PC-3 (cell line): ENCODE data around the gene EDNRA. TPM values are rescaled to one million over a fixed set of nuclear protein-coding genes. Genes with fewer than 3 reads are reported as not detected.

Experiments used
- ATAC-seq: fragments of 200-7000 bp; cut with Tn5 transposase; 2 replicates; pipeline ENCODE4 v1.9.1; 2020; ENCODE audit warnings: mild to moderate bottlenecking, moderate library complexity
- BruUV-seq: library from RNA; stranded (reverse); fragments of 400-500 nt; replicated peaks from 2 replicates; lab custom pipeline; 2021; lab: Mats Ljungman, UMichigan
- CTCF ChIA-PET: fragments of 300-600 bp; sonication (Branson Sonifier 250); formaldehyde crosslinking; loops from one replicate; lab custom pipeline; 2022; ENCODE audit warnings: antibody characterized with exemption; lab: Charles Lee
- POLR2A ChIA-PET: fragments of 300-600 bp; sonication (Branson Sonifier 250); formaldehyde crosslinking; loops from one replicate; lab custom pipeline; 2022; ENCODE audit warnings: antibody characterized with exemption; ENCODE audit not compliant: unreplicated experiment; lab: Charles Lee
- DNase-seq: peaks from one replicate; pipeline ENCODE4 v3.0.0-alpha.2; 2015
- H2AFZ ChIP-seq: fragments of 300-600 bp; sonication (generic); 2 replicates; pipeline ENCODE4 v1.6.0; 2016; ENCODE audit warnings: antibody characterized with exemption, low read length
- H3F3A ChIP-seq: fragments of 300-600 bp; sonication (generic); one replicate; pipeline ENCODE4 v1.6.0; 2017; ENCODE audit warnings: antibody characterized with exemption, low read length, control low read depth, mild to moderate bottlenecking; ENCODE audit not compliant: unreplicated experiment
- H3K27ac ChIP-seq: fragments of 300-600 bp; sonication (generic); 2 replicates; pipeline ENCODE4 v1.5.1; 2016; ENCODE audit warnings: mild to moderate bottlenecking, low read length
- H3K27me3 ChIP-seq: fragments of 300-600 bp; sonication (generic); 2 replicates; pipeline ENCODE4 v1.6.1; 2016; ENCODE audit warnings: low read length, mixed read lengths
- H3K36me3 ChIP-seq: fragments of 300-600 bp; sonication (generic); 2 replicates; pipeline ENCODE4 v1.6.1; 2016; ENCODE audit warnings: low read depth, mixed run types, low read length, mixed read lengths
- H3K4me1 ChIP-seq: fragments of 300-600 bp; sonication (generic); 2 replicates; pipeline ENCODE4 v1.5.1; 2016; ENCODE audit warnings: low read length; ENCODE audit not compliant: insufficient read depth
- H3K4me2 ChIP-seq: fragments of 300-600 bp; sonication (generic); 2 replicates; pipeline ENCODE4 v1.6.0; 2016; ENCODE audit warnings: low read length
- H3K4me3 ChIP-seq: fragments of 300-600 bp; sonication (generic); 2 replicates; pipeline ENCODE4 v1.5.1; 2016; ENCODE audit warnings: mild to moderate bottlenecking, low read length, mixed read lengths
- H3K79me2 ChIP-seq: fragments of 300-600 bp; sonication (generic); 2 replicates; pipeline ENCODE4 v1.6.1; 2017; ENCODE audit warnings: low read length, mixed read lengths
- H3K9ac ChIP-seq: fragments of 300-600 bp; sonication (generic); 2 replicates; pipeline ENCODE4 v1.6.0; 2016; ENCODE audit warnings: mild to moderate bottlenecking, low read length
- H3K9me2 ChIP-seq: fragments of 300-600 bp; sonication (generic); replicated peaks from 2 replicates; pipeline ENCODE4 v1.6.1; 2016; ENCODE audit warnings: mixed run types, low read length, mixed read lengths
- H3K9me3 ChIP-seq: fragments of 300-600 bp; sonication (generic); 2 replicates; pipeline ENCODE4 v1.6.1; 2016; ENCODE audit warnings: low read length, mixed read lengths
- H4K20me1 ChIP-seq: fragments of 300-600 bp; sonication (generic); 2 replicates; pipeline ENCODE4 v1.6.1; 2016; ENCODE audit warnings: low read length, mixed read lengths
- EZH2 ChIP-seq: fragments of 300-600 bp; sonication (generic); IDR thresholded peaks from one replicate; pipeline ENCODE4 v1.6.1; 2017; ENCODE audit warnings: antibody characterized with exemption, mild to moderate bottlenecking, low read length; ENCODE audit not compliant: unreplicated experiment
- EZH2phosphoT487 ChIP-seq: fragments of 300-600 bp; sonication (generic); IDR thresholded peaks from 2 replicates; pipeline ENCODE4 v1.6.1; 2018; ENCODE audit warnings: mild to moderate bottlenecking, antibody characterized with exemption, low read length, borderline replicate concordance
- intact Hi-C: fragments of 100-400 bp; cut with micrococcal nuclease; formaldehyde crosslinking; loops from 2 replicates; pipeline ENCODE4 v1.9.0; 2023
- total RNA-seq: library from RNA; depleted of rRNA; stranded (reverse); fragments of >200 nt; gene quantifications from 2 replicates; pipeline ENCODE4 v1.2.3, GENCODE V29; 2014
- TF ChIP-seq, protein P1 (sequence below): fragments of 300-600 bp; sonication (generic); conservative IDR thresholded peaks from 2 replicates; pipeline ENCODE4 v1.5.1; 2017; ENCODE audit warnings: antibody characterized with exemption, low read depth, mild to moderate bottlenecking, low read length

EDNRA gene
- total RNA-seq, 1 experiment from 2014 or later: 2.4 TPM

GRCh38 chr4:147533331-147533730 is 52.4 kb downstream of the EDNRA start:
- Histone ChIP-seq H3F3A (no peaks in the 10 kb centered on the region), H3K27ac (no peak overlapping the region), H3K9me2 (no peaks in the 10 kb centered on the region), H3K27me3 (no peaks in the 10 kb centered on the region), H3K36me3 (no peaks in the 10 kb centered on the region), H2AFZ (no peak overlapping the region), H3K4me1 (no peaks in the 10 kb centered on the region), H3K9me3 (no peaks in the 10 kb centered on the region), H3K79me2 (no peaks in the 10 kb centered on the region), H3K9ac (no peak overlapping the region), H3K4me3 (no peak overlapping the region), H4K20me1 (no peaks in the 10 kb centered on the region), H3K4me2 (no peak overlapping the region)
- POLR2A ChIA-PET: no interaction called here
- BruUV-seq: no TSS peak
- intact Hi-C loops: no loop called here
- TF ChIP-seq, protein P1, sequence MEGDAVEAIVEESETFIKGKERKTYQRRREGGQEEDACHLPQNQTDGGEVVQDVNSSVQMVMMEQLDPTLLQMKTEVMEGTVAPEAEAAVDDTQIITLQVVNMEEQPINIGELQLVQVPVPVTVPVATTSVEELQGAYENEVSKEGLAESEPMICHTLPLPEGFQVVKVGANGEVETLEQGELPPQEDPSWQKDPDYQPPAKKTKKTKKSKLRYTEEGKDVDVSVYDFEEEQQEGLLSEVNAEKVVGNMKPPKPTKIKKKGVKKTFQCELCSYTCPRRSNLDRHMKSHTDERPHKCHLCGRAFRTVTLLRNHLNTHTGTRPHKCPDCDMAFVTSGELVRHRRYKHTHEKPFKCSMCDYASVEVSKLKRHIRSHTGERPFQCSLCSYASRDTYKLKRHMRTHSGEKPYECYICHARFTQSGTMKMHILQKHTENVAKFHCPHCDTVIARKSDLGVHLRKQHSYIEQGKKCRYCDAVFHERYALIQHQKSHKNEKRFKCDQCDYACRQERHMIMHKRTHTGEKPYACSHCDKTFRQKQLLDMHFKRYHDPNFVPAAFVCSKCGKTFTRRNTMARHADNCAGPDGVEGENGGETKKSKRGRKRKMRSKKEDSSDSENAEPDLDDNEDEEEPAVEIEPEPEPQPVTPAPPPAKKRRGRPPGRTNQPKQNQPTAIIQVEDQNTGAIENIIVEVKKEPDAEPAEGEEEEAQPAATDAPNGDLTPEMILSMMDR: no peak
- TF ChIP-seq EZH2 (no peak), EZH2phosphoT487 (no peak)
- DNase-seq: no peak
- ATAC-seq: no peak
- CTCF ChIA-PET: no interaction called here

GRCh38 chr4:147535124-147535523 is 54.2 kb downstream of the EDNRA start:
- no peaks in the 10 kb centered on the region for H3K9me2 ChIP-seq
- no peak overlapping the region for H3K9ac ChIP-seq
- ATAC-seq (no peak), DNase-seq (no peak)
- intact Hi-C loops: no loop called here
- no peaks in the 10 kb centered on the region for H3F3A ChIP-seq
- TF ChIP-seq EZH2 (no peak), EZH2phosphoT487 (no peak)
- TF ChIP-seq, protein P1: no peak
- H4K20me1 ChIP-seq: no peaks in the 10 kb centered on the region
- no peak overlapping the region for H3K4me2 ChIP-seq
- H3K36me3 ChIP-seq: no peaks in the 10 kb centered on the region
- POLR2A ChIA-PET: no interaction called here
- H3K79me2 ChIP-seq: no peaks in the 10 kb centered on the region
- no peaks in the 10 kb centered on the region for H3K4me1 ChIP-seq
- no peak overlapping the region for H2AFZ ChIP-seq
- no peaks in the 10 kb centered on the region for H3K9me3 ChIP-seq
- CTCF ChIA-PET: no interaction called here
- H3K27ac ChIP-seq: no peak overlapping the region
- H3K4me3 ChIP-seq: no peak overlapping the region
- H3K27me3 ChIP-seq: no peaks in the 10 kb centered on the region
- BruUV-seq: no TSS peak

DNA sequence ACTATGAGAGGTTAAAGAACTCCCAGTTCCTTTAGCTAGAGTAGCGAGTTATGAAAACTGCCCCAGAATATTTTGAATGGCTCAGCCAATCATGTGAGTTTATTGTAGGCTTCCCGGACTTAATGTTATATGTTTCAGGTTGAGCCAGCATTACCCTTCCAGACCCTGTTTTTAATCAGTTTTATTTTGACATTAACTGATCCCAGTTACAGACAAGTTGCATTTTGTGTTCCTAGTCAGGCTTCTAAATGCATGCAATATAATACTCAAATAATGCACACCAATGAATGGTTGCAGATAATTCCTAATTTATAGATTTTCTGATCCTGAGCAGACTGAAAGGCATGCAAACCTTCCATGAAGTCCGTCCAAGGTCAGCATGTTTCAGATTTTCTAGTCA is 57.8 kb downstream of the EDNRA start:
- intact Hi-C loops: no loop called here
- H3K4me1 ChIP-seq: peaks cover 16% of the 10 kb centered on the region
- no peaks in the 10 kb centered on the region for H3K9me3 ChIP-seq
- H3K36me3 ChIP-seq: no peaks in the 10 kb centered on the region
- no peak overlapping the region for H2AFZ ChIP-seq
- TF ChIP-seq EZH2 (no peak), EZH2phosphoT487 (no peak)
- TF ChIP-seq, protein P1: no peak
- H4K20me1 ChIP-seq: no peaks in the 10 kb centered on the region
- no peak overlapping the region for H3K4me3 ChIP-seq
- no TSS peak for BruUV-seq
- no peaks in the 10 kb centered on the region for H3K79me2 ChIP-seq
- no peaks in the 10 kb centered on the region for H3K9me2 ChIP-seq
- DNase-seq (no peak), ATAC-seq (no peak)
- no peak overlapping the region for H3K4me2 ChIP-seq
- H3K9ac ChIP-seq: no peak overlapping the region
- no peaks in the 10 kb centered on the region for H3F3A ChIP-seq
- H3K27ac ChIP-seq: no peak overlapping the region
- ChIA-PET CTCF (no interaction called here), POLR2A (no interaction called here)
- no peaks in the 10 kb centered on the region for H3K27me3 ChIP-seq
